ENCODE results near the gene CPNE5. TPM values are rescaled to one million over a fixed set of nuclear protein-coding genes. Genes with fewer than 3 reads are reported as not detected.

CPNE5 gene
- total and polyA plus RNA-seq, 9 of the 15 experiments (the other 6 are each of a cell fraction or from before 2014, with no cell fraction given) = 0.14 to 1.0 (median 0.46) TPM; not detected in 2

GRCh38 chr6:36808634-36809033 is 30.6 kb downstream of the CPNE5 start (continued):
- TF ChIP-seq CHD4 (IDR thresholded peaks at IDR 0.05; ENCODE audit: insufficient read depth, insufficient replicate concordance, low read depth, low read length, poor library complexity, severe bottlenecking) = peak; percentile 59

GRCh38 chr6:36807750-36808149 is 31.5 kb downstream of the CPNE5 start:
- H3K9ac ChIP-seq (ENCODE audit: insufficient read depth in 1 of 2, low read depth in 2 of 2, low read length in 2 of 2) = no peak overlapping the region
- DNase-seq (ENCODE audit: extremely low read depth in 1 of 4, low spot score in 3 of 4) = no peak
- no TSS peak for BruUV-seq (replicated peaks)
- H3K36me3 ChIP-seq (ENCODE audit: control insufficient read depth, insufficient read depth, low read length) = no peaks in the 10 kb centered on the region
- TF ChIP-seq ARID4B (CRISPR knock-in tag; IDR thresholded peaks at IDR 0.05) (no peak), POLR2G (IDR thresholded peaks at IDR 0.05; ENCODE audit: low read depth, low read length) (no peak), XRCC5 (IDR thresholded peaks at IDR 0.05; ENCODE audit: low read depth, low read length) (no peak), SMARCA5 (IDR thresholded peaks at IDR 0.05) (no peak), THAP7 (CRISPR knock-in tag; IDR thresholded peaks at IDR 0.05) (no peak), SOX6 (IDR thresholded peaks at IDR 0.05) (no peak), CTCF (IDR thresholded peaks at IDR 0.05 in 2 of 3, conservative IDR thresholded peaks at IDR 0.05 in 1 of 3; ENCODE audit: insufficient read depth in 2 of 3, low read depth in 1 of 3, low read length in 3 of 3) (peak in 1 of 3 experiments; percentile 10; a peak in 1 of 6 replicates), MLX (CRISPR knock-in tag; conservative IDR thresholded peaks at IDR 0.05) (no peak)
- in situ Hi-C loops (cut with MboI) = no loop called here
- no peak overlapping the region for H3K27ac ChIP-seq (ENCODE audit: extremely low read depth, low read depth, low read length)
- H3K79me2 ChIP-seq (ENCODE audit: control insufficient read depth, insufficient read depth, low read length) = no peaks in the 10 kb centered on the region
- intact Hi-C loops (cut with micrococcal nuclease) = no loop called here
- WGBS (ENCODE audit: insufficient coverage, low coverage, missing lambda C conversion rate) = 40% methylated on average over 7 of the region's 7 CpGs
- H3K4me2 ChIP-seq (ENCODE audit: insufficient read depth, low read length) = no peak overlapping the region
- ATAC-seq = no peak
- no peak overlapping the region for H3K4me3 ChIP-seq
- no peaks in the 10 kb centered on the region for H3K9me1 ChIP-seq (ENCODE audit: control insufficient read depth, insufficient read depth, low read length)
- peaks cover 7 to 21% of the 10 kb centered on the region in 2 experiments for H3K27me3 ChIP-seq (ENCODE audit: control insufficient read depth in 2 of 2, insufficient read depth in 2 of 2, low read length in 2 of 2)
- ChIA-PET CTCF (ENCODE audit: low intra/inter-chr PET ratio) (no interaction called here), POLR2A (no interaction called here)
- no peak overlapping the region for H2AFZ ChIP-seq (ENCODE audit: low read depth, low read length)
- FAIRE-seq = no peak
- peaks cover 0 to 2% of the 10 kb centered on the region in 2 experiments; a peak in 2 of 5 replicates for H3K4me1 ChIP-seq (replicated peaks in 1 of 2; ENCODE audit: control insufficient read depth in 2 of 2, insufficient read depth in 2 of 2, low read length in 2 of 2)
- 0 out of 2 replicates have a peak, but pooled peaks cover 3% of the 10 kb centered on the region for H4K20me1 ChIP-seq (replicated peaks; ENCODE audit: control insufficient read depth, insufficient read depth, low read length)
- no peaks in the 10 kb centered on the region for H3K9me3 ChIP-seq (replicated peaks; ENCODE audit: control insufficient read depth, insufficient read depth, low read depth, low read length)
